OCI-LY1 (cell line): ENCODE measurements around the gene HOXA3.

Experiments
- H2AFZ ChIP-seq: fragments of 200-600 bp; sonication (generic), shearing (Covaris generic); 2 replicates; pipeline ENCODE4 v1.6.0; 2014; ENCODE audit warnings: antibody characterized with exemption, mild to moderate bottlenecking, low read length
- H3F3A ChIP-seq: fragments of 200-600 bp; sonication (generic), shearing (Covaris generic); 2 replicates; pipeline ENCODE4 v1.6.0; 2014; ENCODE audit warnings: mild to moderate bottlenecking, antibody characterized with exemption, low read length, moderate library complexity; ENCODE audit not compliant: insufficient read depth
- H3K27ac ChIP-seq: fragments of 200-600 bp; sonication (generic); 2 replicates; pipeline ENCODE4 v1.5.1; 2014; ENCODE audit warnings: low read length, mixed run types, mild to moderate bottlenecking, low read depth; ENCODE audit not compliant: poor library complexity, severe bottlenecking
- H3K27me3 ChIP-seq: fragments of 200-600 bp; sonication (generic); 2 replicates; pipeline ENCODE4 v1.6.0; 2014; ENCODE audit warnings: antibody characterized with exemption, mild to moderate bottlenecking, low read length, moderate library complexity; ENCODE audit not compliant: insufficient read depth
- H3K36me3 ChIP-seq: fragments of 200-600 bp; sonication (generic); 2 replicates; pipeline ENCODE4 v1.6.1; 2014; ENCODE audit warnings: mild to moderate bottlenecking, antibody characterized with exemption, low read length, moderate library complexity, mixed read lengths; ENCODE audit not compliant: insufficient read depth
- H3K4me1 ChIP-seq: fragments of 200-600 bp; sonication (generic); 2 replicates; pipeline ENCODE4 v1.5.1; 2014; ENCODE audit warnings: mild to moderate bottlenecking, low read length, moderate library complexity; ENCODE audit not compliant: insufficient read depth, severe bottlenecking
- H3K4me2 ChIP-seq: fragments of 200-600 bp; sonication (generic), shearing (Covaris generic); 2 replicates; pipeline ENCODE4 v1.6.1; 2014; ENCODE audit warnings: low read length
- H3K4me3 ChIP-seq: fragments of 200-600 bp; sonication (generic); 2 replicates; pipeline ENCODE4 v1.5.1; 2014; ENCODE audit warnings: low read length, low read depth, mild to moderate bottlenecking, mixed read lengths; ENCODE audit not compliant: poor library complexity, severe bottlenecking
- H3K79me2 ChIP-seq: fragments of 200-600 bp; shearing (Covaris generic); 2 replicates; pipeline ENCODE4 v1.6.1; 2016; ENCODE audit warnings: mixed run types, low read length, mixed read lengths; ENCODE audit not compliant: insufficient read depth
- H3K9ac ChIP-seq: fragments of 200-600 bp; sonication (generic), shearing (Covaris generic); 2 replicates; pipeline ENCODE4 v1.6.1; 2014; ENCODE audit warnings: mild to moderate bottlenecking, low read length, mixed read lengths
- H3K9me2 ChIP-seq: fragments of 200-600 bp; sonication (generic), shearing (Covaris generic); 2 replicates; pipeline ENCODE4 v1.6.1; 2014; ENCODE audit warnings: low read depth, mild to moderate bottlenecking, low read length, mixed read lengths
- H3K9me3 ChIP-seq: fragments of 200-600 bp; shearing (Covaris generic); 2 replicates; pipeline ENCODE4 v1.6.1; 2014; ENCODE audit warnings: low read length, mixed read lengths
- H4K20me1 ChIP-seq: fragments of 200-600 bp; sonication (generic), shearing (Covaris generic); 2 replicates; pipeline ENCODE4 v1.6.0; 2016; ENCODE audit warnings: mild to moderate bottlenecking, low read length; ENCODE audit not compliant: insufficient read depth
- CTCF ChIP-seq: fragments of 200-600 bp; sonication (generic), shearing (Covaris generic); IDR thresholded peaks from 2 replicates; pipeline ENCODE4 v1.5.1; 2017; ENCODE audit warnings: mild to moderate bottlenecking, antibody characterized with exemption, low read length, moderate library complexity, mixed read lengths
- EZH2 ChIP-seq: fragments of 200-600 bp; sonication (generic), shearing (Covaris generic); IDR thresholded peaks from 2 replicates; pipeline ENCODE4 v1.8.0; 2017; ENCODE audit warnings: borderline replicate concordance, mixed run types, mild to moderate bottlenecking, antibody characterized with exemption, low read length, moderate library complexity, mixed read lengths

HOXA3 gene

GRCh38 chr7:27164367-27165088, 12.1 kb upstream of the HOXA3 start:
- Histone ChIP-seq H3K4me3 (no peak overlapping the region), H3F3A (0 out of 2 replicates have a peak, but pooled peaks cover 8% of the 10 kb centered on the region), H3K27ac (no peak overlapping the region), H3K4me1 (peaks cover 13% of the 10 kb centered on the region), H4K20me1 (no peaks in the 10 kb centered on the region), H3K36me3 (no peaks in the 10 kb centered on the region), H3K4me2 (no peak overlapping the region), H3K9ac (no peak overlapping the region), H2AFZ (no peak overlapping the region), H3K27me3 (peaks cover 4% of the 10 kb centered on the region; the same call in 1 of the 2 replicates), H3K9me3 (no peaks in the 10 kb centered on the region), H3K9me2 (no peaks in the 10 kb centered on the region), H3K79me2 (no peaks in the 10 kb centered on the region)
- no peak for TF ChIP-seq EZH2
- TF ChIP-seq CTCF = no peak

- H3K4me3 ChIP-seq = no peak overlapping the region
- no peaks in the 10 kb centered on the region for H3K9me3 ChIP-seq
- no peaks in the 10 kb centered on the region for H3K9me2 ChIP-seq
- no peak overlapping the region for H3K4me2 ChIP-seq
- 0 out of 2 replicates have a peak, but pooled peaks cover 8% of the 10 kb centered on the region for H3F3A ChIP-seq
- no peak overlapping the region for H3K9ac ChIP-seq
- no peaks in the 10 kb centered on the region for H3K36me3 ChIP-seq
- no peak for TF ChIP-seq CTCF
- TF ChIP-seq EZH2 = no peak
- no peak overlapping the region for H2AFZ ChIP-seq
- H3K27me3 ChIP-seq = peaks cover 4% of the 10 kb centered on the region; the same call in 1 of the 2 replicates
- H3K4me1 ChIP-seq = peaks cover 13% of the 10 kb centered on the region
- no peaks in the 10 kb centered on the region for H4K20me1 ChIP-seq
- H3K79me2 ChIP-seq = no peaks in the 10 kb centered on the region
- H3K27ac ChIP-seq = no peak overlapping the region
These were observed 11.6 kb upstream of the HOXA3 start for GRCh38 chr7:27164045-27164366.

- H3K9me3 ChIP-seq = no peaks in the 10 kb centered on the region
- no peak overlapping the region for H2AFZ ChIP-seq
- no peak overlapping the region for H3K9ac ChIP-seq
- no peaks in the 10 kb centered on the region for H3K9me2 ChIP-seq
- no peaks in the 10 kb centered on the region for H3K36me3 ChIP-seq
- H4K20me1 ChIP-seq = no peaks in the 10 kb centered on the region
- TF ChIP-seq CTCF (no peak), EZH2 (no peak)
- H3K4me2 ChIP-seq = no peak overlapping the region
- H3K27me3 ChIP-seq = peaks cover 4% of the 10 kb centered on the region; the same call in 1 of the 2 replicates
- H3K27ac ChIP-seq = no peak overlapping the region
- H3K4me1 ChIP-seq = peaks cover 13% of the 10 kb centered on the region
- no peaks in the 10 kb centered on the region for H3K79me2 ChIP-seq
- 0 out of 2 replicates have a peak, but pooled peaks cover 8% of the 10 kb centered on the region for H3F3A ChIP-seq
- no peak overlapping the region for H3K4me3 ChIP-seq
These were observed 11.1 kb upstream of the HOXA3 start for GRCh38 chr7:27163288-27164044.
